Neutrophil (primary cell): Measurements from ENCODE around the gene PYDC2.

ENCODE experiments used
- H3K27ac ChIP-seq: fragments of 200-600 bp; sonication (generic); 2 replicates; pipeline ENCODE4 v1.5.1; 2016; ENCODE audit warnings: mild to moderate bottlenecking, moderate library complexity
- H3K27me3 ChIP-seq: fragments of 200-600 bp; sonication (generic); 2 replicates; pipeline ENCODE4 v1.6.0; 2016; ENCODE audit warnings: mild to moderate bottlenecking
- H3K36me3 ChIP-seq: fragments of 200-600 bp; sonication (generic); 2 replicates; pipeline ENCODE4 v1.5.1; 2017
- H3K4me1 ChIP-seq, 2 experiments: fragments of 200-600 bp in 1 of 2; sonication (generic) in 1 of 2; 1 replicate in 1 of 2; 2 replicates in 1 of 2; pipeline versions ENCODE4 v1.5.1 to v1.6.1; 2013 to 2016; ENCODE audit warnings: low read depth in 1 of 2, low read length in 1 of 2, mild to moderate bottlenecking in 1 of 2, moderate library complexity in 1 of 2; ENCODE audit not compliant: control insufficient read depth in 1 of 2, insufficient read depth in 1 of 2
- H3K4me3 ChIP-seq, 2 experiments: fragments of 200-600 bp in 1 of 2; sonication (generic) in 1 of 2; 1 replicate in 1 of 2; 2 replicates in 1 of 2; pipeline ENCODE4 v1.5.1; 2013 to 2016; ENCODE audit warnings: low read depth in 1 of 2, low read length in 1 of 2, mild to moderate bottlenecking in 1 of 2, moderate library complexity in 1 of 2
- H3K9me3 ChIP-seq: fragments of 200-600 bp; sonication (generic); 2 replicates; pipeline ENCODE4 v1.5.1; 2016
- TF ChIP-seq, protein P1 (sequence below): fragments of 200-600 bp; sonication (generic); IDR thresholded peaks from 2 replicates; pipeline ENCODE4 v1.5.1; 2016; ENCODE audit warnings: antibody characterized with exemption

Gene PYDC2

DNA sequence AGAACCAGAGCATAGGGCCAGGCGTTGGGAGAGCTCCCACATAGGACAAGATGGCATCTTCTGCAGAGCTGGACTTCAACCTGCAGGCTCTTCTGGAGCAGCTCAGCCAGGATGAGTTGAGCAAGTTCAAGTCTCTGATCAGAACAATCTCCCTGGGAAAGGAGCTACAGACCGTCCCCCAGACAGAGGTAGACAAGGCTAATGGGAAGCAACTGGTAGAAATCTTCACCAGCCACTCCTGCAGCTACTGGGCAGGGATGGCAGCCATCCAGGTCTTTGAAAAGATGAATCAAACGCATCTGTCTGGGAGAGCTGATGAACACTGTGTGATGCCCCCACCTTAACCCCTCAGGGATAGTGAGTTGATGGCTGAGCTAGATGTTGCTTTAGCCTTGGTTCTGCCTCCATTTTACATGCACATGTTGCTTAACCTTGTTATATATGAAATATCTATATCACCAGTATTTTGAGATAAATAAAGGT is at the start of gene PYDC2:
Gene PYDC2, plus strand, starts transcription at position 51 of the 483 bp plus-strand sequence. Its CDS starts 0 bp downstream, at position 51.
- H3K27ac ChIP-seq = no peak within 1 kb of the TSS
- no peaks in the 10 kb centered on the region for H3K9me3 ChIP-seq
- H3K4me3 ChIP-seq = no peak within 1 kb of the TSS
- TF ChIP-seq, protein P1, sequence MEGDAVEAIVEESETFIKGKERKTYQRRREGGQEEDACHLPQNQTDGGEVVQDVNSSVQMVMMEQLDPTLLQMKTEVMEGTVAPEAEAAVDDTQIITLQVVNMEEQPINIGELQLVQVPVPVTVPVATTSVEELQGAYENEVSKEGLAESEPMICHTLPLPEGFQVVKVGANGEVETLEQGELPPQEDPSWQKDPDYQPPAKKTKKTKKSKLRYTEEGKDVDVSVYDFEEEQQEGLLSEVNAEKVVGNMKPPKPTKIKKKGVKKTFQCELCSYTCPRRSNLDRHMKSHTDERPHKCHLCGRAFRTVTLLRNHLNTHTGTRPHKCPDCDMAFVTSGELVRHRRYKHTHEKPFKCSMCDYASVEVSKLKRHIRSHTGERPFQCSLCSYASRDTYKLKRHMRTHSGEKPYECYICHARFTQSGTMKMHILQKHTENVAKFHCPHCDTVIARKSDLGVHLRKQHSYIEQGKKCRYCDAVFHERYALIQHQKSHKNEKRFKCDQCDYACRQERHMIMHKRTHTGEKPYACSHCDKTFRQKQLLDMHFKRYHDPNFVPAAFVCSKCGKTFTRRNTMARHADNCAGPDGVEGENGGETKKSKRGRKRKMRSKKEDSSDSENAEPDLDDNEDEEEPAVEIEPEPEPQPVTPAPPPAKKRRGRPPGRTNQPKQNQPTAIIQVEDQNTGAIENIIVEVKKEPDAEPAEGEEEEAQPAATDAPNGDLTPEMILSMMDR = no peak
- H3K4me1 ChIP-seq = no peaks in the 10 kb centered on the region
- no peaks in the 10 kb centered on the region for H3K36me3 ChIP-seq
- no peaks in the 10 kb centered on the region for H3K27me3 ChIP-seq

DNA sequence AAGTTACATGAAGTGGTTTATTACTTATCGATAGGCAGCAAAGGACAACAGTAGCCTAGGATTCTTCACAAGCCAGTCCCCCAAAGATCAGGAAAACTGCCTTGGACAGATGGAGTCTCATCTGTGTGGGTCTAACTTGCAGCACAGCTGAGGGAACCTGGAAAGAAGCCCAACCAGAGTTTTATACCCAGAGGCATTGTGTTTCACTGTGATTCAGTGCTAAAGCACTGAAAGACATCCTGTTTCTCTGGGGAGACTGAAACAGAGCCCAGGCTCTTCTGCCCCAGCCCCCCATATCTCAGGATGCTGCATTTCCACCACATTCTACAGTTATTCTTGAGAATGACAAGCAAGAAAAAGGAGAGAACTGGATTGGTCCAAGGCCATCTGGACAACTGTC is 48.2 kb upstream of the PYDC2 start:
- Histone ChIP-seq H3K4me3 (no peak overlapping the region), H3K9me3 (no peaks in the 10 kb centered on the region), H3K4me1 (no peaks in the 10 kb centered on the region), H3K27ac (no peak overlapping the region), H3K36me3 (no peaks in the 10 kb centered on the region), H3K27me3 (no peaks in the 10 kb centered on the region)
- TF ChIP-seq, protein P1 = no peak

DNA sequence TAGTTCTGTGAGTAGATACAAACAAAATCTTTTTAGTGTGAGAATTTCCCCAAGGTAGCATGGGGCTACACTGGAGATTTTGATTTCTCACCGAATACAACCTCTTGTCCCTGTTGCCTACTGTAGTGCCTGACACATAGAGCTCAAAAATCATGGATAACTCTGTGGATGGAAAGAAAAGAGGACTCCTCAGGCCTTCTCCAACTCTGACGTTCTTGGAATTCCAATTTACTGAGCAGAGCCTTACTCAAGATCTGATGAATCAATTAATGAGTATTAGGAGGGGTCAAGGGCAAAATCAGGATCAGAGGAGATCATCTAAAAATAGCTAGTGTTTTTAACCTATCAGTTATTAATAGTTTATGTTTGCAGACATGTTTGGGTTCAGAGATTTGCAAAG is 46.7 kb upstream of the PYDC2 start:
- H3K27ac ChIP-seq = no peak overlapping the region
- TF ChIP-seq, protein P1 = no peak
- no peaks in the 10 kb centered on the region for H3K36me3 ChIP-seq
- no peaks in the 10 kb centered on the region for H3K9me3 ChIP-seq
- H3K27me3 ChIP-seq = no peaks in the 10 kb centered on the region
- no peaks in the 10 kb centered on the region for H3K4me1 ChIP-seq
- no peak overlapping the region for H3K4me3 ChIP-seq

DNA sequence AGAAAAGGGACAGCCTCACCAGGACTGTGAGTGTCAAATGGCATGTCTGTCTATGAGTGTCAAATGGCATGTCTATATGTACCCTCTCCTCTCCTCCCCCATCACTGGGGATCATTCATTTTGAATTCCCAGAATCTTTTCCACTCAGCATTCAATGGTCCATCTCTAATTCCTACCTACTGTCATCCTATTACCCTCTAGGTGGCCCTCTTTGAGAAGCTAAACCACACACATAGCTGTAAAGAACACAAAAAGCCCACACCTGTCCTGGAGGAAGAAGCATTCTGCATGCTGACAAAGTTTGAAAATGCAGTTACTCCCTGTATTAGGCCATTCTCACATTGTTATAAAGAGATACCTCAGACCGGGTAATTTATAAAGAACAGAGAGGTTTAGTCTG is 46.2 kb upstream of the PYDC2 start:
- H3K4me1 ChIP-seq = no peaks in the 10 kb centered on the region
- TF ChIP-seq, protein P1 = no peak
- no peak overlapping the region for H3K27ac ChIP-seq
- no peaks in the 10 kb centered on the region for H3K9me3 ChIP-seq
- no peaks in the 10 kb centered on the region for H3K27me3 ChIP-seq
- H3K36me3 ChIP-seq = no peaks in the 10 kb centered on the region
- no peak overlapping the region for H3K4me3 ChIP-seq

DNA sequence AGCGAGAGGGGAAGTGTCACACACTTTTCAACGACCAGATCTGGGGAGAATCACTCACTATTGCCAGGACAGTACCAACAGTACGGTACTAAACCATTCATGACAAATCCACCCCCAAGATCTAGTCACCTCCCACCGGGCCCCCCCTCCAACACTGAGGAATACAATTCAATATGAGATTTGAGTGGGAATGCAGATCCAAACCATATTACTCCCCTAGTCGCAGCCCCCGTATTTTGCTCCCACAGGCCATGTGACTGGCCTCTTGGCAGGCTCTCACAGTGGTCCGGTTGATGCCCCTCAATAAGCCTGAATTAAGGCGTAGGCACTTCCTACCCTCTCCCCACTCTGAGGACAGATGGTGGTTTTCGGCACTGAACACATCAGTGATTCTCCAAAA is 45.4 kb upstream of the PYDC2 start:
- H3K4me3 ChIP-seq = no peak overlapping the region
- H3K9me3 ChIP-seq = no peaks in the 10 kb centered on the region
- H3K36me3 ChIP-seq = no peaks in the 10 kb centered on the region
- H3K27ac ChIP-seq = no peak overlapping the region
- H3K27me3 ChIP-seq = no peaks in the 10 kb centered on the region
- H3K4me1 ChIP-seq = no peaks in the 10 kb centered on the region
- TF ChIP-seq, protein P1 = no peak

DNA sequence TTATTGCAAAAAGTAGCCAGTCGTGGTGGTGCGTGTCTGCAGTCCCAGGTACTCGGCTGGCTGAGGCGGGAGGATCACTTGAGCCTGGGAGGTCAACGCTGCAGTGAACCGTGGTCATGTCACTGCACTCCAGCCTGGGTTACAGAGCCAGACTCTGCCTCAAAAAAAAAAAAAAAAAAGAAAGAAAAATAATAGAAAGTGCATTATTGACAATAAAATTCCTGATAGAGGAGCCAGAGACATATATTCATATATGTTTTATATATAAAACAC is 43.6 kb upstream of the PYDC2 start:
- Histone ChIP-seq H3K4me3 (no peak overlapping the region), H3K27me3 (no peaks in the 10 kb centered on the region), H3K36me3 (no peaks in the 10 kb centered on the region), H3K4me1 (no peaks in the 10 kb centered on the region), H3K9me3 (no peaks in the 10 kb centered on the region), H3K27ac (no peak overlapping the region)
- TF ChIP-seq, protein P1 = no peak
